ENCODE data around the gene KRTAP5-9. TPM values are rescaled to one million over a fixed set of nuclear protein-coding genes. Genes with fewer than 3 reads are reported as not detected.
A peak's percentile ranks its signal among the peaks of the same experiment; 100 is the strongest.

KRTAP5-9 gene
- total and polyA plus RNA-seq, 2 of the 8 experiments (the other 6 are each of a cell fraction or from before 2014, with no cell fraction given) = 0.11 TPM; not detected in 1

DNA sequence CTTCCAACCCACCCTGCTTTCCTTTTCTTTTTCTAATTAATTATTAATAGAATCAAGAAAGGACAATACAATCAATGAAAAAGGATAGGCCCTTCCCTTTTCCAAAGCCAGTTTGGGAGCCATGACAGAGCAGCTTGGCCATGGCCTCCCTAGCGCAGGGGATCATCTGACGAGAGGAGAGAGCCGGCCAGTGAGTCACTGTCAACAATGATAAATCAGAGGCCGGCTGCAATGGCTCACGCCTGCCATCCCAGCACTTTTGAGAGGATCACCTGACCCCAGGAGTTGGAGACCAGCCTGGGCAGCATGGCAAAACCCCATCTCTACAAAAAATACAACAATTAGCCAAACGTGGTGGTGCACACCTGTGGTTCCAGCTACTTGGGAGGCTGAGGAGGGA is 48.7 kb upstream of the KRTAP5-9 start:
- H4K20me1 ChIP-seq (replicated peaks in 1 of 2; ENCODE audit: control insufficient read depth in 1 of 2, insufficient read depth in 2 of 2, low read length in 2 of 2) = peaks cover 0 to 2% of the 10 kb centered on the region in 2 experiments
- no peak overlapping the region for H3K14ac ChIP-seq (ENCODE audit: insufficient read length)
- no peak overlapping the region for H4K8ac ChIP-seq (ENCODE audit: extremely low read depth, insufficient read depth, low read length)
- FAIRE-seq (no peak), DNase-seq (ENCODE audit: low read depth in 1 of 2, low spot score in 2 of 2) (peak in 1 of 2 experiments; percentile 7)
- ChIA-PET POLR2A (ENCODE audit: partially characterized antibody) (no interaction called here), CTCF (ENCODE audit: partially characterized antibody) (interaction anchor here (1.5 kb wide), 1 partner anchor 64 kb away, joined by 5 read pairs; no protein-coding TSS in a partner anchor)
- no peaks in the 10 kb centered on the region for H3K23me2 ChIP-seq (ENCODE audit: low read depth, low read length)
- H3K4me3 ChIP-seq (ENCODE audit: extremely low read depth in 1 of 4, insufficient read depth in 2 of 4, low read depth in 3 of 4, low read length in 4 of 4) = no peak overlapping the region
- H2BK5ac ChIP-seq (ENCODE audit: low read depth, low read length) = no peak overlapping the region
- H3K79me1 ChIP-seq (ENCODE audit: low read depth, low read length) = no peaks in the 10 kb centered on the region
- 92% methylated on average over 6 of the region's 6 CpGs; no CpG with 5 or more reads in 1 of the 2 experiments for WGBS, 2 experiments (ENCODE audit: extremely low coverage in 1 of 2, insufficient coverage in 1 of 2, insufficient read length in 1 of 2, insufficient replicate concordance in 2 of 2, low coverage in 1 of 2, low lambda C conversion rate in 2 of 2, missing lambda C conversion rate in 1 of 2)
- peaks cover 0 to 6% (median 3%) of the 10 kb centered on the region in 4 experiments; a peak in 3 of 7 replicates for H3K4me1 ChIP-seq (replicated peaks in 1 of 4; ENCODE audit: control insufficient read depth in 3 of 4, insufficient read depth in 4 of 4, low read length in 3 of 4)
- peaks cover 3 to 11% (median 6%) of the 10 kb centered on the region in 4 experiments; a peak in 5 of 8 replicates for H3K36me3 ChIP-seq (ENCODE audit: control insufficient read depth in 2 of 4, insufficient read depth in 4 of 4, low read length in 3 of 4)
- H3K23ac ChIP-seq (ENCODE audit: insufficient read length) = no peak overlapping the region
- H2AFZ ChIP-seq (ENCODE audit: low read length) = no peak overlapping the region
- no peak overlapping the region for H2BK20ac ChIP-seq (ENCODE audit: low read length)
- H3K18ac ChIP-seq (ENCODE audit: extremely low read depth, low read length) = no peak overlapping the region
- H3K9ac ChIP-seq (replicated peaks in 1 of 4; ENCODE audit: extremely low read depth in 1 of 4, low read depth in 3 of 4, low read length in 3 of 4) = no peak overlapping the region
- H2BK12ac ChIP-seq (ENCODE audit: low read depth, low read length) = no peak overlapping the region
- no peak overlapping the region for H2BK15ac ChIP-seq (ENCODE audit: low read length)
- no peak overlapping the region for H3K27ac ChIP-seq (ENCODE audit: low read depth, low read length)
- no peaks in the 10 kb centered on the region for H3K9me3 ChIP-seq (ENCODE audit: insufficient read depth in 2 of 2, low read depth in 1 of 2, low read length in 1 of 2)
- H4K5ac ChIP-seq (ENCODE audit: insufficient read length, low read depth, low read length) = no peak overlapping the region
- no peak overlapping the region for H2BK120ac ChIP-seq (replicated peaks; ENCODE audit: low read depth, low read length)
- no peak overlapping the region for H3K56ac ChIP-seq (replicated peaks; ENCODE audit: insufficient read length, low read depth, low read length)
- no peaks in the 10 kb centered on the region for H3K27me3 ChIP-seq (replicated peaks in 1 of 4; ENCODE audit: control insufficient read depth in 3 of 4, extremely low read depth in 1 of 4, insufficient read depth in 3 of 4, low read length in 3 of 4)
- no peak overlapping the region for H2AK5ac ChIP-seq (ENCODE audit: low read depth, low read length)
- H4K91ac ChIP-seq (replicated peaks; ENCODE audit: insufficient read length, low read length) = no peak overlapping the region
- no peak overlapping the region for H3K4ac ChIP-seq (replicated peaks; ENCODE audit: insufficient read length, low read depth, low read length)
- H3K79me2 ChIP-seq (ENCODE audit: control insufficient read depth in 1 of 2, insufficient read depth in 2 of 2, low read length in 2 of 2) = no peaks in the 10 kb centered on the region
- H3K4me2 ChIP-seq (ENCODE audit: insufficient read depth in 1 of 2, low read depth in 2 of 2, low read length in 2 of 2) = no peak overlapping the region
- TF ChIP-seq SP2 (IDR thresholded peaks at IDR 0.05; ENCODE audit: low read length) (no peak), TEAD4 (IDR thresholded peaks at IDR 0.05; ENCODE audit: low read depth, low read length) (no peak), CREB1 (IDR thresholded peaks at IDR 0.05) (no peak), POLR2AphosphoS5 (IDR thresholded peaks at IDR 0.05; ENCODE audit: low read depth, low read length) (no peak), SRF (IDR thresholded peaks at IDR 0.05; ENCODE audit: low read depth, low read length) (no peak), KDM5A (IDR thresholded peaks at IDR 0.05; ENCODE audit: low read length) (no peak), PHF8 (conservative IDR thresholded peaks at IDR 0.05; ENCODE audit: low read depth, low read length) (no peak), SUZ12 (IDR thresholded peaks at IDR 0.05; ENCODE audit: low read length) (no peak), TCF12 (IDR thresholded peaks at IDR 0.05; ENCODE audit: low read depth, low read length) (no peak), ZNF274 (IDR thresholded peaks at IDR 0.05; ENCODE audit: borderline replicate concordance, extremely low read depth, low read length) (no peak), SP1 (IDR thresholded peaks at IDR 0.05; ENCODE audit: low read depth, low read length) (no peak), NRF1 (IDR thresholded peaks at IDR 0.05; ENCODE audit: low read depth, low read length) (no peak)
- TF ChIP-seq, protein P1, sequence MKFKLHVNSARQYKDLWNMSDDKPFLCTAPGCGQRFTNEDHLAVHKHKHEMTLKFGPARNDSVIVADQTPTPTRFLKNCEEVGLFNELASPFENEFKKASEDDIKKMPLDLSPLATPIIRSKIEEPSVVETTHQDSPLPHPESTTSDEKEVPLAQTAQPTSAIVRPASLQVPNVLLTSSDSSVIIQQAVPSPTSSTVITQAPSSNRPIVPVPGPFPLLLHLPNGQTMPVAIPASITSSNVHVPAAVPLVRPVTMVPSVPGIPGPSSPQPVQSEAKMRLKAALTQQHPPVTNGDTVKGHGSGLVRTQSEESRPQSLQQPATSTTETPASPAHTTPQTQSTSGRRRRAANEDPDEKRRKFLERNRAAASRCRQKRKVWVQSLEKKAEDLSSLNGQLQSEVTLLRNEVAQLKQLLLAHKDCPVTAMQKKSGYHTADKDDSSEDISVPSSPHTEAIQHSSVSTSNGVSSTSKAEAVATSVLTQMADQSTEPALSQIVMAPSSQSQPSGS (IDR thresholded peaks at IDR 0.05; ENCODE audit: low read length) = no peak
- TF ChIP-seq, protein P2, sequence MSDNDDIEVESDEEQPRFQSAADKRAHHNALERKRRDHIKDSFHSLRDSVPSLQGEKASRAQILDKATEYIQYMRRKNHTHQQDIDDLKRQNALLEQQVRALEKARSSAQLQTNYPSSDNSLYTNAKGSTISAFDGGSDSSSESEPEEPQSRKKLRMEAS (IDR thresholded peaks at IDR 0.05) = no peak

Measured in H1 (cell line).